Loucy (cell line): ENCODE data around the gene ETFA.

Experiments
- CTCF ChIP-seq: fragments of 200-600 bp; sonication (generic); conservative IDR thresholded peaks from 2 replicates; pipeline ENCODE4 v1.5.1; 2014; ENCODE audit warnings: mild to moderate bottlenecking, antibody characterized with exemption, low read length
- EZH2phosphoT487 ChIP-seq: fragments of 200-600 bp; IDR thresholded peaks from 2 replicates; pipeline ENCODE4 v1.6.1; 2018; ENCODE audit warnings: antibody characterized with exemption, mild to moderate bottlenecking, moderate library complexity, borderline replicate concordance

- TF ChIP-seq CTCF (no peak), EZH2phosphoT487 (no peak)
Measured at GRCh38 chr15:76196269-76197231, 114.7 kb downstream of the ETFA start.
